Activated CD8-positive, alpha-beta T cell treated with anti-CD3 and anti-CD28 coated beads for 36 hours (primary cell): ENCODE results near the gene DNHD1. TPM values are rescaled to one million over a fixed set of nuclear protein-coding genes. Genes with fewer than 3 reads are reported as not detected.
A peak's percentile ranks its signal among the peaks of the same experiment; 100 is the strongest.

Source experiments
- ATAC-seq: fragments of 200-7000 bp; cut with Tn5 transposase; one replicate; pipeline ENCODE4 v1.10.0; 2021; ENCODE audit warnings: mild to moderate bottlenecking, moderate library complexity
- CTCF ChIA-PET: fragments of 350-600 bp; sonication (Branson Sonifier 250); formaldehyde crosslinking; loops from one replicate; lab custom pipeline; 2021; ENCODE audit warnings: antibody characterized with exemption; lab: Charles Lee
- POLR2A ChIA-PET: fragments of 350-600 bp; sonication (Branson Sonifier 250); formaldehyde crosslinking; loops from one replicate; lab custom pipeline; 2021; ENCODE audit warnings: antibody characterized with exemption; lab: Charles Lee
- DNase-seq: peaks from one replicate; pipeline ENCODE4 v3.0.0-alpha.2; 2020
- H3K27ac Mint-ChIP-seq: one replicate; pipeline ENCODE4 v1.8.0; 2021; ENCODE audit warnings: mild to moderate bottlenecking, mixed read lengths
- H3K27me3 Mint-ChIP-seq: one replicate; pipeline ENCODE4 v1.8.0; 2021; ENCODE audit warnings: mixed read lengths
- H3K36me3 Mint-ChIP-seq: one replicate; pipeline ENCODE4 v1.8.0; 2021; ENCODE audit warnings: low read depth, mixed read lengths
- H3K4me1 Mint-ChIP-seq: one replicate; pipeline ENCODE4 v1.8.0; 2021; ENCODE audit warnings: low read depth, mixed read lengths
- H3K4me3 Mint-ChIP-seq: one replicate; pipeline ENCODE4 v1.8.0; 2021; ENCODE audit warnings: mild to moderate bottlenecking, moderate library complexity, mixed read lengths
- H3K9me3 Mint-ChIP-seq: one replicate; pipeline ENCODE4 v1.8.0; 2021; ENCODE audit warnings: mixed read lengths
- CTCF ChIP-seq: fragments of 200-600 bp; IDR thresholded peaks from one replicate; pipeline ENCODE4 v1.8.0; 2022; ENCODE audit warnings: antibody characterized with exemption, mild to moderate bottlenecking
- intact Hi-C: fragments of 100-400 bp; cut with micrococcal nuclease; formaldehyde crosslinking; loops from one replicate; pipeline ENCODE4 v1.10.0; 2022
- total RNA-seq, 2 experiments: library from RNA; stranded (reverse); gene quantifications; one replicate each; pipeline ENCODE4 v1.2.3, GENCODE V29; 2021

DNHD1 gene
- total RNA-seq, 2 experiments from 2014 or later, result 27.5 to 28.2 TPM

- CTCF ChIA-PET, result interaction anchor here (0.9 to 2.4 kb wide), 13 partner anchors 8 to 256 kb away, joined by 3 to 32 read pairs (median 4); partner anchors contain the start of genes MRPL17, SMPD1, TAF10 and TRIM3
- no peak for DNase-seq
- Mint-ChIP-seq H3K4me3 (peak overlapping the region; percentile 87), H3K27ac (peak overlapping the region; percentile 96), H3K27me3 (no peaks in the 10 kb centered on the region), H3K4me1 (peaks cover 35% of the 10 kb centered on the region), H3K36me3 (peaks cover 24% of the 10 kb centered on the region), H3K9me3 (no peaks in the 10 kb centered on the region)
- intact Hi-C loops, result no loop called here
- POLR2A ChIA-PET, result interaction anchor here (0.8 to 4.5 kb wide), 14 partner anchors 8 to 264 kb away, joined by 3 to 25 read pairs (median 5); partner anchors contain the start of genes DNHD1, SMPD1 and TRIM3
- no peak for TF ChIP-seq CTCF
- ATAC-seq, result no peak
Measured at GRCh38 chr11:6482441-6482840, 14.6 kb upstream of the DNHD1 start.

GRCh38 chr11:6483015-6483414, 14.1 kb upstream of the DNHD1 start:
- no peak for TF ChIP-seq CTCF
- no peak for DNase-seq
- intact Hi-C loops, result no loop called here
- H3K4me3 Mint-ChIP-seq, result peak overlapping the region; percentile 87
- H3K27me3 Mint-ChIP-seq, result no peaks in the 10 kb centered on the region
- H3K27ac Mint-ChIP-seq, result peak overlapping the region; percentile 96
- CTCF ChIA-PET, result interaction anchor here (1.1 to 2.4 kb wide), 10 partner anchors 10 to 255 kb away, joined by 3 to 32 read pairs (median 6); partner anchors contain the start of genes MRPL17, SMPD1 and TRIM3
- ATAC-seq, result no peak
- H3K4me1 Mint-ChIP-seq, result peaks cover 36% of the 10 kb centered on the region
- H3K36me3 Mint-ChIP-seq, result peaks cover 22% of the 10 kb centered on the region
- POLR2A ChIA-PET, result interaction anchor here (0.8 to 4.5 kb wide), 9 partner anchors 9 to 264 kb away, joined by 3 to 25 read pairs (median 5); partner anchors contain the start of genes DNHD1 and TRIM3
- no peaks in the 10 kb centered on the region for H3K9me3 Mint-ChIP-seq

GRCh38 chr11:6485661-6486060, 11.4 kb upstream of the DNHD1 start:
- H3K4me1 Mint-ChIP-seq, result peaks cover 21% of the 10 kb centered on the region
- no peak overlapping the region for H3K4me3 Mint-ChIP-seq
- DNase-seq, result no peak
- no peak overlapping the region for H3K27ac Mint-ChIP-seq
- intact Hi-C loops, result no loop called here
- ChIA-PET POLR2A (interaction anchor here (0.6 to 4.0 kb wide), 3 partner anchors 11 to 197 kb away, joined by 3 to 17 read pairs (median 5); partner anchors contain the start of gene TRIM3), CTCF (interaction anchor here (0.9 to 3.8 kb wide), 6 partner anchors 42 to 198 kb away, joined by 3 to 18 read pairs (median 5); partner anchors contain the start of gene MRPL17)
- peaks cover 31% of the 10 kb centered on the region for H3K36me3 Mint-ChIP-seq
- no peak for ATAC-seq
- H3K27me3 Mint-ChIP-seq, result no peaks in the 10 kb centered on the region
- no peaks in the 10 kb centered on the region for H3K9me3 Mint-ChIP-seq
- TF ChIP-seq CTCF, result no peak

GRCh38 chr11:6486256-6486655, 10.8 kb upstream of the DNHD1 start:
- H3K9me3 Mint-ChIP-seq, result no peaks in the 10 kb centered on the region
- H3K4me1 Mint-ChIP-seq, result peaks cover 19% of the 10 kb centered on the region
- no peak overlapping the region for H3K4me3 Mint-ChIP-seq
- ChIA-PET CTCF (interaction anchor here (1.4 to 3.8 kb wide), 5 partner anchors 21 to 133 kb away, joined by 4 to 18 read pairs (median 11); no protein-coding TSS in a partner anchor), POLR2A (interaction anchor here (0.6 to 4.0 kb wide), 6 partner anchors 9 to 194 kb away, joined by 3 to 17 read pairs (median 4); partner anchors contain the start of gene TRIM3)
- no peak for TF ChIP-seq CTCF
- no peak for DNase-seq
- intact Hi-C loops, result no loop called here
- no peaks in the 10 kb centered on the region for H3K27me3 Mint-ChIP-seq
- no peak overlapping the region for H3K27ac Mint-ChIP-seq
- peaks cover 31% of the 10 kb centered on the region for H3K36me3 Mint-ChIP-seq
- ATAC-seq, result no peak

- ChIA-PET POLR2A (interaction anchor here (0.6 to 1.4 kb wide), 4 partner anchors 8 to 193 kb away, joined by 3 to 5 read pairs (median 4); partner anchors contain the start of gene TRIM3), CTCF (interaction anchor here (1.4 to 3.8 kb wide), 5 partner anchors 21 to 134 kb away, joined by 4 to 18 read pairs (median 11); no protein-coding TSS in a partner anchor)
- Mint-ChIP-seq H3K4me3 (no peak overlapping the region), H3K27ac (no peak overlapping the region), H3K4me1 (peaks cover 19% of the 10 kb centered on the region), H3K36me3 (peaks cover 36% of the 10 kb centered on the region), H3K9me3 (no peaks in the 10 kb centered on the region), H3K27me3 (no peaks in the 10 kb centered on the region)
- intact Hi-C loops, result no loop called here
- ATAC-seq (no peak), DNase-seq (no peak)
- no peak for TF ChIP-seq CTCF
Measured at GRCh38 chr11:6486938-6487337, 10.1 kb upstream of the DNHD1 start.
